ENCODE data around the gene WDR72. TPM values are rescaled to one million over a fixed set of nuclear protein-coding genes. Genes with fewer than 3 reads are reported as not detected.

WDR72 gene
- total and polyA plus RNA-seq, 2 of the 4 experiments (the other 2 are of a cell fraction), result not detected

DNA sequence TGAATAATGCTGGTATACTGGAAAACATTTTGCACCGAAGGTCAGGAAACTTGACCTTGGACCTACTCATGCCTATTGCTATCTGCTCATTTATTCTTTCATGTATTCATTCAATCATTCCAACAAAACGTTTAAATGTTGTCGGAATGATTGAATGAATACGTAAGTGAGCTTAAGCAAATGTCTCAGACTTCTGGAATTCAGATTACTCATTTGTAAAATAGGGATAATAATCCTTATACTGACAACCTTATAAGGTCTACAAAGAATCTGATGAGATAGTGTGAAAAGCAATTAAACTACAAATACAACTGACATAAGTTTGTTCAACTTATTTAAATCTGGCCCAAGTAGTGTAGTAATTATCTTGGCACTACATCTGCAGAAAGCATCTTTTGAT is 288.7 kb downstream of the WDR72 start:
- DNase-seq (no peak), ATAC-seq (ENCODE audit: low read depth) (no peak)
- H4K20me1 ChIP-seq (ENCODE audit: insufficient read depth, low read length), result no peaks in the 10 kb centered on the region
- H2BK5ac ChIP-seq (ENCODE audit: low read depth, low read length, poor library complexity, severe bottlenecking), result no peak overlapping the region
- intact Hi-C loops (cut with micrococcal nuclease) (no loop called here), dilution Hi-C loops (cut with HindIII; ENCODE audit: low sequenced_read_pairs, unreplicated experiment) (no loop called here), in situ Hi-C loops (cut with MboI; ENCODE audit: low sequenced_read_pairs) (no loop called here)
- no peaks in the 10 kb centered on the region for H3K4me1 ChIP-seq (ENCODE audit: control insufficient read depth, insufficient read depth, low read length)
- CTCF ChIA-PET, result no interaction called here
- TF ChIP-seq MXI1 (IDR thresholded peaks at IDR 0.05; ENCODE audit: borderline replicate concordance, low read depth, low read length), result no peak
- TF ChIP-seq RCOR1 (IDR thresholded peaks at IDR 0.05; ENCODE audit: insufficient replicate concordance, low read length), result no peak
- no peak for TF ChIP-seq MAFK (IDR thresholded peaks at IDR 0.05; ENCODE audit: low read depth, low read length)
- TF ChIP-seq, protein P1, sequence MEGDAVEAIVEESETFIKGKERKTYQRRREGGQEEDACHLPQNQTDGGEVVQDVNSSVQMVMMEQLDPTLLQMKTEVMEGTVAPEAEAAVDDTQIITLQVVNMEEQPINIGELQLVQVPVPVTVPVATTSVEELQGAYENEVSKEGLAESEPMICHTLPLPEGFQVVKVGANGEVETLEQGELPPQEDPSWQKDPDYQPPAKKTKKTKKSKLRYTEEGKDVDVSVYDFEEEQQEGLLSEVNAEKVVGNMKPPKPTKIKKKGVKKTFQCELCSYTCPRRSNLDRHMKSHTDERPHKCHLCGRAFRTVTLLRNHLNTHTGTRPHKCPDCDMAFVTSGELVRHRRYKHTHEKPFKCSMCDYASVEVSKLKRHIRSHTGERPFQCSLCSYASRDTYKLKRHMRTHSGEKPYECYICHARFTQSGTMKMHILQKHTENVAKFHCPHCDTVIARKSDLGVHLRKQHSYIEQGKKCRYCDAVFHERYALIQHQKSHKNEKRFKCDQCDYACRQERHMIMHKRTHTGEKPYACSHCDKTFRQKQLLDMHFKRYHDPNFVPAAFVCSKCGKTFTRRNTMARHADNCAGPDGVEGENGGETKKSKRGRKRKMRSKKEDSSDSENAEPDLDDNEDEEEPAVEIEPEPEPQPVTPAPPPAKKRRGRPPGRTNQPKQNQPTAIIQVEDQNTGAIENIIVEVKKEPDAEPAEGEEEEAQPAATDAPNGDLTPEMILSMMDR (conservative IDR thresholded peaks at IDR 0.05; ENCODE audit: low read depth, low read length), result no peak
- TF ChIP-seq POLR2A (IDR thresholded peaks at IDR 0.05; ENCODE audit: low read depth, low read length), result no peak
- TF ChIP-seq BHLHE40 (IDR thresholded peaks at IDR 0.05; ENCODE audit: low read depth, low read length), result no peak
- no peak for TF ChIP-seq FOS (IDR thresholded peaks at IDR 0.05; ENCODE audit: low read depth, low read length)
- TF ChIP-seq RFX5 (IDR thresholded peaks at IDR 0.05; ENCODE audit: low read depth, low read length), result no peak
- TF ChIP-seq, protein P2, sequence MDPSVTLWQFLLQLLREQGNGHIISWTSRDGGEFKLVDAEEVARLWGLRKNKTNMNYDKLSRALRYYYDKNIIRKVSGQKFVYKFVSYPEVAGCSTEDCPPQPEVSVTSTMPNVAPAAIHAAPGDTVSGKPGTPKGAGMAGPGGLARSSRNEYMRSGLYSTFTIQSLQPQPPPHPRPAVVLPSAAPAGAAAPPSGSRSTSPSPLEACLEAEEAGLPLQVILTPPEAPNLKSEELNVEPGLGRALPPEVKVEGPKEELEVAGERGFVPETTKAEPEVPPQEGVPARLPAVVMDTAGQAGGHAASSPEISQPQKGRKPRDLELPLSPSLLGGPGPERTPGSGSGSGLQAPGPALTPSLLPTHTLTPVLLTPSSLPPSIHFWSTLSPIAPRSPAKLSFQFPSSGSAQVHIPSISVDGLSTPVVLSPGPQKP (IDR thresholded peaks at IDR 0.05; ENCODE audit: borderline replicate concordance, low read depth, low read length), result no peak
- TF ChIP-seq CHD1 (IDR thresholded peaks at IDR 0.05; ENCODE audit: low read depth, low read length), result no peak
- no peak for TF ChIP-seq SMC3 (IDR thresholded peaks at IDR 0.05; ENCODE audit: low read depth, low read length)
- TF ChIP-seq CEBPB (IDR thresholded peaks at IDR 0.05; ENCODE audit: low read depth, low read length), result no peak
- no peak for TF ChIP-seq RAD21 (IDR thresholded peaks at IDR 0.05; ENCODE audit: low read length)
- TF ChIP-seq NFE2L2 (IDR thresholded peaks at IDR 0.05; ENCODE audit: low read depth, low read length), result no peak
- TF ChIP-seq MAZ (IDR thresholded peaks at IDR 0.05; ENCODE audit: borderline replicate concordance, low read depth, low read length), result no peak
- TF ChIP-seq, protein P3, sequence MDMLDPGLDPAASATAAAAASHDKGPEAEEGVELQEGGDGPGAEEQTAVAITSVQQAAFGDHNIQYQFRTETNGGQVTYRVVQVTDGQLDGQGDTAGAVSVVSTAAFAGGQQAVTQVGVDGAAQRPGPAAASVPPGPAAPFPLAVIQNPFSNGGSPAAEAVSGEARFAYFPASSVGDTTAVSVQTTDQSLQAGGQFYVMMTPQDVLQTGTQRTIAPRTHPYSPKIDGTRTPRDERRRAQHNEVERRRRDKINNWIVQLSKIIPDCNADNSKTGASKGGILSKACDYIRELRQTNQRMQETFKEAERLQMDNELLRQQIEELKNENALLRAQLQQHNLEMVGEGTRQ (IDR thresholded peaks at IDR 0.05; ENCODE audit: low read depth, low read length), result no peak
- peaks cover 9% of the 10 kb centered on the region for H3K9me3 ChIP-seq (ENCODE audit: control insufficient read depth, insufficient read depth, low read length)
- H3K14ac ChIP-seq (replicated peaks; ENCODE audit: low read depth, low read length), result no peak overlapping the region
- H2BK20ac ChIP-seq (ENCODE audit: low read depth, low read length), result no peak overlapping the region
- H3K4ac ChIP-seq (ENCODE audit: low read depth, low read length), result no peak overlapping the region
- H3K18ac ChIP-seq (ENCODE audit: low read depth, low read length), result no peak overlapping the region
- no peaks in the 10 kb centered on the region for H3K36me3 ChIP-seq (ENCODE audit: control insufficient read depth, insufficient read depth, low read length)
- H2BK120ac ChIP-seq (ENCODE audit: low read depth, low read length), result no peak overlapping the region
- H2AK9ac ChIP-seq (replicated peaks; ENCODE audit: low read depth, low read length, poor library complexity), result no peak overlapping the region
- H3K9ac ChIP-seq (ENCODE audit: low read depth, low read length), result no peak overlapping the region
- no peak overlapping the region for H2AFZ ChIP-seq (replicated peaks; ENCODE audit: low read length, poor library complexity)
- H3K27me3 ChIP-seq (ENCODE audit: control insufficient read depth, insufficient read depth, low read length), result no peaks in the 10 kb centered on the region
- POLR2A ChIA-PET (ENCODE audit: unreplicated experiment), result no interaction called here
- H3K56ac ChIP-seq (ENCODE audit: extremely low read depth, insufficient read depth, low read length), result no peak overlapping the region
- H3K79me1 ChIP-seq (ENCODE audit: low read depth in 1 of 2, low read length in 2 of 2), result no peaks in the 10 kb centered on the region
- H3K4me2 ChIP-seq (ENCODE audit: low read depth, low read length), result no peak overlapping the region
- no peaks in the 10 kb centered on the region for H3K9me1 ChIP-seq (ENCODE audit: insufficient read depth, low read length)
- H3K27ac ChIP-seq (ENCODE audit: insufficient read depth, low read length), result no peak overlapping the region
- no peak overlapping the region for H2BK15ac ChIP-seq (ENCODE audit: low read depth, low read length)
- BruUV-seq (replicated peaks), result no TSS peak
- no peak overlapping the region for H2AK5ac ChIP-seq (ENCODE audit: low read depth, low read length)
- H3K4me3 ChIP-seq (ENCODE audit: insufficient read depth, low read depth, low read length), result no peak overlapping the region
- no peak overlapping the region for H4K5ac ChIP-seq (ENCODE audit: low read depth, low read length)
- WGBS, 2 experiments (ENCODE audit: extremely low coverage in 2 of 2, insufficient read length in 1 of 2), result no CpG with 5 or more reads among the region's 4 CpGs
- no peak overlapping the region for H4K8ac ChIP-seq (ENCODE audit: low read depth in 2 of 2, low read length in 2 of 2)
- no peak overlapping the region for H3K23ac ChIP-seq (ENCODE audit: low read depth, low read length)
- H4K91ac ChIP-seq (ENCODE audit: insufficient read depth, low read depth, low read length), result no peak overlapping the region

Data from IMR-90 (cell line).